ENCODE results near the gene PLXNA2.

PLXNA2 gene

GRCh38 chr1:208239473-208240381 is 4.5 kb downstream of the PLXNA2 start:
- DNase-seq: no peak

DNA sequence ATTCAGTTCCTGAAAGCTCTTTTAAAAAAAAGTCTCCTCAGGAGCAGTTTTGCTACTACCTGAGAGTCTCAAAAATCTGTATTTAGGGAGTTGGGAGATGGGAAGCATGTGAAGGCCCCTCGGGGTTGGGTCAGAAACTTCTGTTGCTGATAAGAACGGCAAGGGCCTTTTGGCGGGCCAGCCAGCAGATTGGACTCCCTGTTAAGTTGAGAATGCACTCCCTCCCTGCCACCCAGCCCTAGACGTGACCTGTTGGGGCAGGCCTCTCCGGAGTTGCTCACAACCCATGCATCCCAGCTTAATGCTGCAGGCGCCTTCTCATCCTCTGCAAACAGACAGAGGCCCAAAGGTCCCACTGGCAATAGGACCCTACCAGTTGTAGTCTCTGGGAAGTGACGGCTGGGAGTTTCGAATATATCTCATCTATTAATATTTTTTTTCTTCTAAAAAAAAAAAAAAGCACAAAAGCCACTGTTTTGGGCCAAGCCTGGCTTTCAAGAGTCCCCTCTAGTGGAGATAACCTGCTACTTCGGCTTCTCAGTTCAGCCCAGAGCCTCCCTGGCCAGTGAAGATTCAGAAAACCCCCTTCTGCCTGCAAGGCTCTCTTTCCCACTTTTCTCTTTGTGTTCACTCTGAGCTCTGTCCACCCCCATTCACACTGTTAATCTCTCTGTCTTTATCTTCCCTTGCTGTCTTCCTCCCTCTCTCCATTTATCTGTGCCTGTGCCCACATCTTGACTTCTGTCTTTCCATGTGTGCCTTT is 5.3 kb downstream of the PLXNA2 start:
- DNase-seq: no peak

DNA sequence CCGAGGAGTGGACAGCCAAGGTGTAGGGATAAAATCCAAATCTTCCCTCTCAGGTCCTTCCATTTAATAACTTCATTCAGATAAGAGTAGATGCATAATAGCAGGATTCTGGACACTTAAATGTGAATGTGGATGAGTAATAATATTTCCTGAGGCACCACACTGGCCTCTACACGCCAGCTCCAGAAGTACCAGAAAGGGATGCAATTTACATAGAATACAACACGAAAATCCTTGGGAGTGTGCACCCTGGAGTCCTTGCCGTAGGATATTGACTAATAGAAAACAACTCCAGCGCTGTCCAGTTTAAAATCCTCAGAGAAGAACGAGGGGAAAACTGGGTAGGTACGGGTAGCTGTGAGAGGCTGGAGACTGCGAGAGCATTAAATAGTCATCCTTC is 6.9 kb downstream of the PLXNA2 start:
- DNase-seq: no peak

DNA sequence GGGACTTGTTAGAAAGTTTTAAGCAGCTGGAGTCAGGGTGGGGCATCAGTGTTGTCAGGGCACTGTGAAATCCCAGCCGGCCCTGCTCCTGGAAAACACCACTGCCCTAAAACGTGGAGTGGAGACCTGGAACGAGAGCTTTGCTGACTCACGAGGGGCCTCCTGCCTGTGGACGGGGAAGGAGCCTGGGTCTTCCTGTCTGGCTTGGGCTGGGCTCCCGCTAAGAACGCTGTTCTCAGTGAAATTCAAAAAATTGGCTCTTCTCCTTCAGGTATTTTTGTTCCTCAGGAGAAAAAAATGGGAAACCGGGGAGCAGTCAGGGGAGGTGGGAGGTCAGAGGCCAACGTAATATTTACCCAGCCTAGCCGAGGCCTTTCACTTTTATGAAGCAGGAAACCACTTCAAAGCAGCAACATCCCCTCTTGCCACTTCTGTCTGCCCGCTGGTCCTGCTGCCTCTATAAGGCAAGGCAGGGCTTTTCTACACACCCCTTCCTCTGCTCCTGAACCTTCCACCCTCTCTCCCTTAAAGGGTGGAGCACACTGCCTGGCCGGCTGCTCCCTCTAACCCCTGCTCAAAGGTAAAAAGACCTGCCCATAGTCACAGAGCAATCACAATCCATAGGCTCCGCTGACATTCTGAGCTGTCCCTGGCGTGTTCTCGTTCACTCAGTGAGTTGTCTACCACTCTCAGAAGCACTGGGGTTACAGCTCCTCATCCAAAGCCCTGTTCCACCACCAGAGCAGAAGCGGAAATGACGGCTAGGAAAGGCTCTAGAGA is 8.0 kb downstream of the PLXNA2 start:
- DNase-seq: no peak

GRCh38 chr1:208235356-208235981 is 8.7 kb downstream of the PLXNA2 start:
- no peak for DNase-seq

DNA sequence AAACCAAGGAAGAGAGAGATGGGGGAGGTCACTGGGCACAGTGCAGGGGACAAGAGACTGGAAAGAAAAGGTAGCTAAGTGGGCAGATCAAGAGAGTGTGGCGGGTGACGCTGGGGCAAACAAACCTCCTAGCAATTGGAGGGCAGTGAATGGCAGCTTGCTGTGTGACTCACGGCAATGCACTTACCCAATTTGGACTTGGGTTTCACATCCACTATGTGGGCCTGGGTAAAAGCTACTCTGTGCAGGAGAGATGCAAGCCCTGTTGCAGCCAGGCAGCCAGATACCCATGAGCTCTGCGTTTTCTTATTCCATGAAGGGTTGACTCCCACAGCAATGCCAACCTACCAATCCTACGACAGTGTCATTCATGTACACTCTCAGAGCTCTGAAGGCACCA is 9.5 kb downstream of the PLXNA2 start:
- no peak for DNase-seq

DNA sequence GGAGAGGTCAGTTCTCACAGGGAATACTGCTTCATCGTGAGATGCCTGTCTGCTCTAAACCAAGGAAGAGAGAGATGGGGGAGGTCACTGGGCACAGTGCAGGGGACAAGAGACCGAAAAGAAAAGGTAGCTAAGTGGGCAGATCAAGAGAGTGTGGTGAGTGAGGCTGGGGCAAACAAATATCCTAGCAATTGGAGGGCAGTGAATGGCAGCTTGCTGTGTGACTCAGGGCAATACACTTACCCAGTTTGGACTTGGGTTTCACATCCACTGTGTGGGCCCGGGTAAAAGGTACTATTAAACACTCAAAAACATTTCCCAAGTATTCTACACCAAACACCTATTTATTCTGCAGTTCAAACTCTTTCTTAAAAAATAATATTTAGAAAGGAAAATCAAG is 10.2 kb downstream of the PLXNA2 start:
- DNase-seq: no peak

DNA sequence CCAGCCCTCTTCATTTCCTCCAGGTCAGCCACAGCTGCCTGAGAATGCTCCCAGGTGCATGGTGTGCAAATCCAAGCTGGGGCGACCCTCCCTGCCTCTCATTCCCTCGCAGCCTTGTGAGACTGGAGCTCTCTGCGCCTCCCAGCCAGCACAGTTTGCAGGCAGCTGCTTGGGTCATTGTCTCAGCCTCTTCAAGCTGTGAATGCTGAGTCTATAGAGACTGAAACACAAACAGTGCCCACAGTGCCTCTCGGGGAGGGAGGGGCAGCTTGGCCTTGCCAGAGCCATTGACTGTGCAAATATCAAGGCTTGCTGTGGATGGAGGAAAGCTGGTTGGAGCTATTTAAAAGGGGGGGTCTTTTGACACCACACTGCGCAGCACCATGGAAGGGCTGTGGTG is 10.6 kb downstream of the PLXNA2 start:
- no peak for DNase-seq

- no peak for DNase-seq
Observed at GRCh38 chr1:208232662-208233038, 11.5 kb downstream of the PLXNA2 start.

GRCh38 chr1:208231881-208232661 is 12.1 kb downstream of the PLXNA2 start:
- no peak for DNase-seq

DNA sequence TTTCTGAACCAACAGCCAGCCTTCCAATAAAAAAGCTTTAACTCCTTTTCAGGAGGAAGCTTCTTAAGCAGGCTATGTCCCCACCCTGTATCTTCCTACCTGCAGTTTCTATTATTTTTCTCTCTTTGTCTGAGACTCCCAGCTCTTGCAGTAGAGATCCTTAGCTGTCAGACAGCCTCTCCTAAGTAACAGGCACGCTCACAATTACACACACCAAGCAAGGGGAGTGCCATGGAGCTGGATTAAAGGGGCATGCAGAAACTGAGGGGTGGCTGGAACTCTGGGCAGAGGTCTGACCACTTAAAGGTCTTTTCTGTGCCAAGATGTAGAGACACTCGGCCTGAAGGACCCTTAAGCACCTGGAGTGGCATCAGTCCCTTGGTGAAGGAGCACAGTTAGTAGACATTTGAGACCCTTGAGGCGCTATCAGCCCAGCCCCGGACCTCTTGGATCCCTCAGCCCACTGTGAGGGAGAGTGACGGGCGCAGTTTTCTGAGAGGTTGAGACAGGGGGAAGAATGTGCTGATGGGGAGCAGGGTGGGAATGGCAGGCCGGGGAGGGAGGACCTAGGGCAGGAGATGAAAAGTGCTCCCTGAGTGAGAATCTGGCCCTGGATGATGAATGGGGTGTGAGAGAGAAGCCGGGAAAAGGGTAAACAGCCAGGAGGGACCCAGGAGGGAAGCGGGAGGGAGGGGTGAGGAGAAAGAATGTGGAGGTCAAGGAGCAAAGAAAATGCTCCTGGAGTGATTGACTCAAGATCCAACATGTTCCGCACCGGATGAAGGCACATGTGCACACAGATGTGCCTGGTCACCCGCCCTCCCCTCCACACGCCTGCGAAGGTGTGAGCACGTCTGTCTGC is 13.3 kb downstream of the PLXNA2 start:
- no peak for DNase-seq

- no peak for DNase-seq
Observed at GRCh38 chr1:208228550-208228949, 15.6 kb downstream of the PLXNA2 start.

DNA sequence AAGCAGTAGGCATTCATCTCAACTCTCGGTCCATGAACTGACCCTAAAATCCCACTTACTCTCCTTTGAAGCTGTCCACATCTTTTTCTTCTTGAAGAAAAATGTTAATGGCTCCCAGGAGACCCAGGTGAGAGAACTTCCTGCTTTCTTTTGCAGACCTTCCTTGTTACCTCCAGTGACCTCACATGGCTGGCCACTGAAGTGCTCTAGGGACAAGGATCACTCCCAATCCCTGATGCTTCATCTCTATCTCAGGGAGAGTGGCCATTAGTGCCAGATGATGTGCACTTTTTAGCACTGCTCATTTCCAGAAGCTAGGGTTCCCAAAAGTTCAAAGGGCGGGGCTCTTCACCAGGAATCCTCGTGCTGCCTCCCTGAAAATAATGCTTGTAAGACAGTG is 16.2 kb downstream of the PLXNA2 start:
- no peak for DNase-seq

- DNase-seq: no peak
Observed at GRCh38 chr1:208227366-208227765, 16.8 kb downstream of the PLXNA2 start.

- DNase-seq: no peak
Observed at GRCh38 chr1:208225954-208226937, 17.9 kb downstream of the PLXNA2 start.

DNA sequence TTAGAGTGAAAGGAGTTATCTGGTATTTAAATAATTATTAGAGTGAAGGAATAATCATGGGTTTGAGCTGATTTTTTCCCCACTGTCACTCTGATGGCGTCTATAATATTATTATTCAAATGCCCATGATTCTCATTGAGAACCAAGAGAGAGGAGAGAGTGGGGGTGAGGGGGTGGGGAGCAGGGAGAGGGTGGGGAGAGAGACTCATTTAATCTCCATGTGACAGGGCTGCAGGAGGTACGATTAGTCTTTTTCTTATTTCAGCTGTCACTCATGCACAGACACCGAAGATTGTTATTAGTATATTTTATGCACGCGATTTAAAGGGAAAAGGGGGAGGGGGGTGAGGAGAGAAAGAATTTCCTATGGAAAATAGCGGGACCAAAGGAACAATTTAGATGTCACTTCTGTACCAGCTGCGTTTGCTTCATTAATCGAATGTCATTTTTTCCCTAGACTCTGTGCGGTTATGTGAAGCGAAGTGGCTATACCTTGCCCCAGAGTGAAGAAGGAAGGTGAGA is 19.9 kb downstream of the PLXNA2 start:
- no peak for DNase-seq

DNA sequence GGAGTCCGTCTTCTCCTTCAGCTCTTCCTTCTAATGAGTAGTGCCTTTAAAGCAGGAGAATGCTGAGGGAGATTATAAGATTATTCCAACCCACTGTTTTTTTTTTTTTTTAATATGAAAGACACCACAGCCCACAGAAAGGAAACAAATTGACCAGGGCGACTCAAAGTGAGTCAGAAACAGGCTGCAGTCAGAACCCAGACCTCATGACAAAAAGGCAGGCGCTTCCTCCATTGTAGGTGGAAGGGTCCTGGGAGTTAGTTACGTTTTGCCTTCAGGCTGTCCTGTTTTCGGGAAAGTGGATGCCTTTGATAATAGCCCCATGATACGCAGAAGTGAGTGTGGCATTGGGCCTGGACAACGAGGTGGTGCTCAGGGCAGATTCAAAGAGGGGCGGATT is 21.0 kb downstream of the PLXNA2 start:
- DNase-seq: no peak

- no peak for DNase-seq
Observed at GRCh38 chr1:208222376-208223126, 21.6 kb downstream of the PLXNA2 start.

- no peak for DNase-seq
Observed at GRCh38 chr1:208221291-208221622, 22.9 kb downstream of the PLXNA2 start.

Data from stimulated activated CD4-positive, alpha-beta T cell treated with anti-CD3 and anti-CD28 coated beads, Interleukin-12 subunit alpha, Interleukin-12 subunit beta, amount 100 ng/mL, for 4 hours (primary cell).